Large intestine (tissue), 3 donors: ENCODE results near the gene ALDOC. TPM values are rescaled to one million over a fixed set of nuclear protein-coding genes. Genes with fewer than 3 reads are reported as not detected.
"Not testable (repeated sequence)": the region's sequence is repeated elsewhere in the genome, so short reads cannot be mapped to it uniquely, and the experiment has no call there.

Experiments used
- DNase-seq, 2 donors: peaks; one replicate each; pipeline versions ENCODE4 v3.0.0 to v3.0.0-alpha.2; 2013
- H3K27ac ChIP-seq: one replicate; pipeline ENCODE4 v1.5.1; 2013; ENCODE audit warnings: low read length
- H3K27me3 ChIP-seq: 2 replicates; pipeline ENCODE4 v1.6.1; 2013; ENCODE audit warnings: low read length; ENCODE audit not compliant: control insufficient read depth, insufficient read depth
- H3K36me3 ChIP-seq: 2 replicates; pipeline ENCODE4 v1.6.1; 2013; ENCODE audit warnings: low read length; ENCODE audit not compliant: control insufficient read depth, insufficient read depth
- H3K4me1 ChIP-seq: one replicate; pipeline ENCODE4 v1.6.1; 2013; ENCODE audit warnings: low read length; ENCODE audit not compliant: control insufficient read depth, insufficient read depth
- H3K4me3 ChIP-seq: one replicate; pipeline ENCODE4 v1.5.1; 2013; ENCODE audit warnings: low read length
- H3K9me3 ChIP-seq: one replicate; pipeline ENCODE4 v1.6.1; 2013; ENCODE audit warnings: mild to moderate bottlenecking, low read depth, low read length, moderate library complexity; ENCODE audit not compliant: control insufficient read depth
- WGBS: methylation state at CpG from one replicate; pipeline ENCODE4 v1.1.5; 2013; ENCODE audit warnings: low lambda C conversion rate; ENCODE audit not compliant: insufficient coverage; 5-methylcytosine and 5-hydroxymethylcytosine counted together
- polyA plus RNA-seq: library from polyadenylated mRNA; unstranded; fragments of 120-200 nt; gene quantifications from one replicate; pipeline ENCODE4 v1.2.1, GENCODE V29; 2013

ALDOC gene
- polyA plus RNA-seq, 1 donor = 15.0 TPM

- no peak overlapping the region for H3K27ac ChIP-seq
- no peak overlapping the region for H3K4me3 ChIP-seq
- DNase-seq = peak in 1 of 2 donors; percentile 38
- H3K9me3 ChIP-seq = no peaks in the 10 kb centered on the region
- no peaks in the 10 kb centered on the region for H3K27me3 ChIP-seq
- H3K4me1 ChIP-seq = peaks cover 9% of the 10 kb centered on the region
- peaks cover 59% of the 10 kb centered on the region for H3K36me3 ChIP-seq
- no CpG with 5 or more reads among the region's 3 CpGs for WGBS
Measured at GRCh38 chr17:28585851-28586250, 9.2 kb upstream of the ALDOC start.

DNA sequence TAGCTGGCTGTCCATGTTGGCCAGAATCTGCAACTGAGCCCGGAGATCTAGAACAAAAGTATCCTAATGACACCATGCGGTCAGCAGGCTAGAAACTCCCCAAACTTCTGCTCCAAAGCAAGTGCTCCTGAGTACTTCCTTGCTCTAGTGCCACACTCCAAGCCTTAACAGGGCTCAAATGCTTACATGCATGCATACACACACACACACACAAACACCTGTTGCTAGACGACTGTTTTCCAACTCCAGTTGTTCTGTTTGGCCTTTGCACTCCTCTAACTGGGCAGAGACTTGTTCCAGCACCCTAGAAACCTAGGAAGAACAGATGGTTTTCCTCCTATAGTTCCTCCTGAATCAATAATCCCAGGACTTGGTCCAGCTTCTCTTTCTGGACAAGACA, 7.7 kb upstream of the ALDOC start:
- H3K27me3 ChIP-seq = no peaks in the 10 kb centered on the region
- peaks cover 9% of the 10 kb centered on the region for H3K4me1 ChIP-seq
- no CpG with 5 or more reads among the region's 3 CpGs for WGBS
- H3K4me3 ChIP-seq = no peak overlapping the region
- H3K36me3 ChIP-seq = peaks cover 60% of the 10 kb centered on the region
- no peak for DNase-seq
- H3K27ac ChIP-seq = no peak overlapping the region
- H3K9me3 ChIP-seq = no peaks in the 10 kb centered on the region

GRCh38 chr17:28582513-28582912, 5.8 kb upstream of the ALDOC start:
- Histone ChIP-seq H3K4me1 (peaks cover 9% of the 10 kb centered on the region), H3K9me3 (no peaks in the 10 kb centered on the region), H3K36me3 (peaks cover 69% of the 10 kb centered on the region), H3K27me3 (no peaks in the 10 kb centered on the region), H3K27ac (no peak overlapping the region), H3K4me3 (no peak overlapping the region)
- 100% methylated on average over 1 of the region's 2 CpGs for WGBS
- no peak for DNase-seq

DNA sequence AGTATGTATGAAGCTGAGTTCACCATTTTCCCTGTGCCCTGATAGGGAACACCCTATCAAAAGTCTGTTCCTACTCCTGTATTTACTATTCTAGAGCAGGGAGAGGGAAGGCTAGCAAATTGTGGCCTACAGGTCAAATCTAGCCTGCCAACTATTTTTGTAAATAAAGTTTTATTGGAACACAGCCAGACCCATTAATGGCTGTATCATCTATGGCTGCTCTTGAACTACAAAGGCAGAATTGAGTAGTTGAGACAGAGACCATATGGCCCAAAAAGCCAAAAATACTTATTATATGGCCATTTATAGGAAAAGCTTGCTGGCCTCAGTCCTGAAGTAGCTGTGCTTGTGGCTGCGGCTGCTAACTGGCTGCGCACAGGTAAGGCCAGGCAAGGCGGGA, 4.3 kb upstream of the ALDOC start:
- no CpG with 5 or more reads among the region's 3 CpGs for WGBS
- no peak overlapping the region for H3K4me3 ChIP-seq
- DNase-seq = no peak
- H3K4me1 ChIP-seq = peaks cover 11% of the 10 kb centered on the region
- no peaks in the 10 kb centered on the region for H3K27me3 ChIP-seq
- no peak overlapping the region for H3K27ac ChIP-seq
- H3K9me3 ChIP-seq = no peaks in the 10 kb centered on the region
- H3K36me3 ChIP-seq = peaks cover 66% of the 10 kb centered on the region

GRCh38 chr17:28579526-28579925, 2.8 kb upstream of the ALDOC start:
- peaks cover 54% of the 10 kb centered on the region for H3K36me3 ChIP-seq
- no peaks in the 10 kb centered on the region for H3K9me3 ChIP-seq
- DNase-seq = no peak
- no peak overlapping the region for H3K4me3 ChIP-seq
- WGBS = no CpG with 5 or more reads among the region's 4 CpGs
- H3K4me1 ChIP-seq = peaks cover 3% of the 10 kb centered on the region
- no peaks in the 10 kb centered on the region for H3K27me3 ChIP-seq
- H3K27ac ChIP-seq = no peak overlapping the region

- Histone ChIP-seq H3K4me1 (peaks cover 3% of the 10 kb centered on the region), H3K27me3 (no peaks in the 10 kb centered on the region), H3K36me3 (peaks cover 44% of the 10 kb centered on the region), H3K27ac (no peak overlapping the region), H3K4me3 (no peak overlapping the region), H3K9me3 (no peaks in the 10 kb centered on the region)
- WGBS = no CpG with 5 or more reads among the region's 8 CpGs
- no peak for DNase-seq
Measured at GRCh38 chr17:28578246-28579195, 1.8 kb upstream of the ALDOC start.

DNA sequence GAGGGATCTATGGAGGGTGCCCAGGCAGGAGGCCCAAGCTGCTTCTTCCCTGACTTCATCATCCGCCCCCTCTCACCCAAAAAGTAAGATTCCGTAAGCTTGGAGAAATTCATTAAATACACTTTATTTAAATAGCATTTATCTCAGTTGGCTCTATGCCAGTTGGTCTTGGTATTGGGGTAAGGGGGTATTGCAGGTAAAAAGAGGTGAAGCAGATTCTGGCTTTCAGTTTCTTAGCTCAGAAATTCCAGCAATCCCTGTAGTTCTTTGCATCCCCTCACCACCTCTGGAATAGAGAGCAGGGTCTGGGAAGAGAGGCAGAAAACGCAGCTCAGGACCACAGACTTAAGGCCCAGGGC, 750 bp upstream of the ALDOC start:
- H3K4me1 ChIP-seq = peaks cover 12% of the 10 kb centered on the region
- no CpG with 5 or more reads among the region's 3 CpGs for WGBS
- no peak for DNase-seq
- H3K36me3 ChIP-seq = peaks cover 33% of the 10 kb centered on the region
- no peak overlapping the region for H3K27ac ChIP-seq
- H3K9me3 ChIP-seq = no peaks in the 10 kb centered on the region
- no peaks in the 10 kb centered on the region for H3K27me3 ChIP-seq
- no peak overlapping the region for H3K4me3 ChIP-seq

- H3K36me3 ChIP-seq = peaks cover 28% of the 10 kb centered on the region
- H3K4me3 ChIP-seq, H3K27me3 ChIP-seq, H3K27ac ChIP-seq, DNase-seq, H3K9me3 ChIP-seq: not testable (repeated sequence)
- peaks cover 19% of the 10 kb centered on the region for H3K4me1 ChIP-seq
- WGBS = no CpG with 5 or more reads among the region's 3 CpGs
Measured at GRCh38 chr17:28576016-28576415, 679 bp downstream of the ALDOC start.

- DNase-seq = no peak
- no peak overlapping the region for H3K27ac ChIP-seq
- peaks cover 25% of the 10 kb centered on the region for H3K36me3 ChIP-seq
- H3K27me3 ChIP-seq = no peaks in the 10 kb centered on the region
- H3K9me3 ChIP-seq = no peaks in the 10 kb centered on the region
- H3K4me3 ChIP-seq = no peak overlapping the region
- peaks cover 19% of the 10 kb centered on the region for H3K4me1 ChIP-seq
- WGBS = no CpG with 5 or more reads among the region's 14 CpGs
Measured at GRCh38 chr17:28575126-28575795, 1.4 kb downstream of the ALDOC start.

GRCh38 chr17:28574526-28574925, 2.2 kb downstream of the ALDOC start:
- Histone ChIP-seq H3K9me3 (no peaks in the 10 kb centered on the region), H3K27me3 (no peaks in the 10 kb centered on the region), H3K4me1 (peaks cover 23% of the 10 kb centered on the region), H3K4me3 (no peak overlapping the region), H3K27ac (no peak overlapping the region), H3K36me3 (peaks cover 19% of the 10 kb centered on the region)
- DNase-seq = no peak
- WGBS = no CpG with 5 or more reads among the region's 7 CpGs
